ENCODE results near the gene MICALL2.
A peak's percentile ranks its signal among the peaks of the same experiment; 100 is the strongest.

Gene MICALL2

GRCh38 chr7:1473864-1474512 lies 14.7 kb upstream of the MICALL2 start:
- Histone ChIP-seq H3K36me3 (peaks cover 100% of the 10 kb centered on the region), H3K4me3 (no peak overlapping the region), H3K9me3 (no peaks in the 10 kb centered on the region), H3K27ac (peak overlapping the region; percentile 24), H3K4me1 (no peaks in the 10 kb centered on the region; the same call in 1 of the 2 replicates), H4K20me1 (peaks cover 92% of the 10 kb centered on the region), H3K4me2 (peak overlapping the region; percentile 23; the same call in 1 of the 2 replicates), H3K9ac (no peak overlapping the region), H3K27me3 (no peaks in the 10 kb centered on the region)
- no peak for TF ChIP-seq Cebpa-rat (IDR thresholded peaks at IDR 0.05)

- H3K9ac ChIP-seq, result no peak overlapping the region
- peaks cover 82% of the 10 kb centered on the region for H3K36me3 ChIP-seq
- H3K27me3 ChIP-seq, result no peaks in the 10 kb centered on the region
- H3K4me3 ChIP-seq, result no peak overlapping the region
- H3K4me2 ChIP-seq, result no peak overlapping the region
- no peaks in the 10 kb centered on the region for H3K9me3 ChIP-seq
- H3K27ac ChIP-seq, result no peak overlapping the region
- peaks cover 88% of the 10 kb centered on the region for H4K20me1 ChIP-seq
- no peak for TF ChIP-seq Cebpa-rat (IDR thresholded peaks at IDR 0.05)
- H3K4me1 ChIP-seq, result no peaks in the 10 kb centered on the region; the same call in 1 of the 2 replicates
Observed at GRCh38 chr7:1470901-1471300, 11.6 kb upstream of the MICALL2 start.

GRCh38 chr7:1468643-1469298 lies 9.5 kb upstream of the MICALL2 start:
- H3K9me3 ChIP-seq, result no peaks in the 10 kb centered on the region
- no peak overlapping the region for H3K9ac ChIP-seq
- no peak overlapping the region for H3K4me3 ChIP-seq
- no peak overlapping the region for H3K27ac ChIP-seq
- no peaks in the 10 kb centered on the region for H3K4me1 ChIP-seq
- TF ChIP-seq Cebpa-rat (IDR thresholded peaks at IDR 0.05), result no peak
- no peaks in the 10 kb centered on the region for H3K27me3 ChIP-seq
- H4K20me1 ChIP-seq, result peaks cover 80% of the 10 kb centered on the region
- no peak overlapping the region for H3K4me2 ChIP-seq
- H3K36me3 ChIP-seq, result peaks cover 60% of the 10 kb centered on the region

GRCh38 chr7:1468203-1468602 lies 8.9 kb upstream of the MICALL2 start:
- Histone ChIP-seq H3K9ac (no peak overlapping the region), H3K36me3 (peaks cover 55% of the 10 kb centered on the region), H3K9me3 (no peaks in the 10 kb centered on the region), H4K20me1 (peaks cover 81% of the 10 kb centered on the region), H3K4me2 (no peak overlapping the region), H3K27ac (no peak overlapping the region), H3K4me1 (no peaks in the 10 kb centered on the region), H3K4me3 (no peak overlapping the region), H3K27me3 (no peaks in the 10 kb centered on the region)
- no peak for TF ChIP-seq Cebpa-rat (IDR thresholded peaks at IDR 0.05)

GRCh38 chr7:1466524-1467271 lies 7.4 kb upstream of the MICALL2 start:
- Histone ChIP-seq H3K4me3 (no peak overlapping the region), H3K9ac (no peak overlapping the region)

GRCh38 chr7:1464694-1465093 lies 5.4 kb upstream of the MICALL2 start:
- Histone ChIP-seq H3K9ac (no peak overlapping the region), H3K9me3 (no peaks in the 10 kb centered on the region), H3K4me3 (no peak overlapping the region), H3K27me3 (no peaks in the 10 kb centered on the region), H3K36me3 (peaks cover 20% of the 10 kb centered on the region), H3K4me1 (peaks cover 26% of the 10 kb centered on the region), H3K4me2 (no peak overlapping the region), H3K27ac (no peak overlapping the region), H4K20me1 (peaks cover 54% of the 10 kb centered on the region)
- no peak for TF ChIP-seq Cebpa-rat (IDR thresholded peaks at IDR 0.05)

More at GRCh38 chr7:1466524-1467271, 7.4 kb upstream of the MICALL2 start:
- no peak for TF ChIP-seq Cebpa-rat (IDR thresholded peaks at IDR 0.05)
- Histone ChIP-seq H3K27me3 (no peaks in the 10 kb centered on the region), H3K9me3 (no peaks in the 10 kb centered on the region), H3K4me2 (no peak overlapping the region), H3K4me1 (peaks cover 14% of the 10 kb centered on the region), H3K27ac (no peak overlapping the region), H3K36me3 (peaks cover 40% of the 10 kb centered on the region), H4K20me1 (peaks cover 74% of the 10 kb centered on the region)

GRCh38 chr7:1463676-1464223 lies 4.5 kb upstream of the MICALL2 start:
- Histone ChIP-seq H3K9ac (no peak overlapping the region), H3K36me3 (peaks cover 10% of the 10 kb centered on the region), H4K20me1 (peaks cover 48% of the 10 kb centered on the region), H3K4me1 (peaks cover 29% of the 10 kb centered on the region), H3K4me2 (no peak overlapping the region), H3K27me3 (no peaks in the 10 kb centered on the region; the same call in 1 of the 2 replicates), H3K27ac (no peak overlapping the region), H3K4me3 (no peak overlapping the region), H3K9me3 (no peaks in the 10 kb centered on the region)
- TF ChIP-seq Cebpa-rat (IDR thresholded peaks at IDR 0.05), result no peak

- no peak overlapping the region for H3K27ac ChIP-seq
- peaks cover 49% of the 10 kb centered on the region for H3K4me1 ChIP-seq
- H3K27me3 ChIP-seq, result peaks cover 19% of the 10 kb centered on the region
- no peak overlapping the region for H3K9ac ChIP-seq
- H4K20me1 ChIP-seq, result peaks cover 46% of the 10 kb centered on the region
- no peaks in the 10 kb centered on the region for H3K36me3 ChIP-seq
- TF ChIP-seq Cebpa-rat (IDR thresholded peaks at IDR 0.05), result no peak
- no peaks in the 10 kb centered on the region for H3K9me3 ChIP-seq
- no peak overlapping the region for H3K4me3 ChIP-seq
- H3K4me2 ChIP-seq, result no peak overlapping the region
Observed at GRCh38 chr7:1461646-1462375, 2.5 kb upstream of the MICALL2 start.
